GM13977 (cell line): ENCODE results near the gene ARSD.

Experiments
- DNase-seq: peaks from one replicate; pipeline ENCODE4 v3.0.0; 2012; ENCODE audit warnings: low spot score
- CTCF ChIP-seq: IDR thresholded peaks from 2 replicates; pipeline ENCODE4 v1.5.1; 2012; ENCODE audit warnings: mild to moderate bottlenecking, control low read depth; ENCODE audit not compliant: insufficient read depth; ENCODE audit errors: extremely low read depth, missing control alignments
- in situ Hi-C: fragments of 300-500 bp; cut with MboI; formaldehyde crosslinking; loops from one replicate; pipeline ENCODE4 v1.12.0; 2022; ENCODE audit warnings: low sequenced_read_pairs, low pct_unique_long_range_greater_than_20kb, mixed read lengths, inconsistent platforms; ENCODE audit not compliant: unreplicated experiment

Gene ARSD

GRCh38 chrX:2879670-2880069 lies 49.5 kb downstream of the ARSD start:
- no peak for TF ChIP-seq CTCF
- DNase-seq = no peak
- in situ Hi-C loops = no loop called here

- DNase-seq = no peak
- TF ChIP-seq CTCF = no peak
- in situ Hi-C loops = no loop called here
Observed at GRCh38 chrX:2878563-2878962, 50.6 kb downstream of the ARSD start.

- TF ChIP-seq CTCF = no peak
- in situ Hi-C loops = no loop called here
- DNase-seq = no peak
Observed at GRCh38 chrX:2875798-2876399, 53.2 kb downstream of the ARSD start.

GRCh38 chrX:2875136-2875481 lies 54.0 kb downstream of the ARSD start:
- TF ChIP-seq CTCF = no peak
- in situ Hi-C loops = no loop called here
- DNase-seq = no peak

- TF ChIP-seq CTCF = no peak
- in situ Hi-C loops = no loop called here
- no peak for DNase-seq
Observed at GRCh38 chrX:2874222-2875135, 54.7 kb downstream of the ARSD start.

- no peak for DNase-seq
- in situ Hi-C loops = no loop called here
- TF ChIP-seq CTCF = no peak
Observed at GRCh38 chrX:2872671-2873277, 56.4 kb downstream of the ARSD start.
